ENCODE measurements around the gene MRPL19. TPM values are rescaled to one million over a fixed set of nuclear protein-coding genes. Genes with fewer than 3 reads are reported as not detected.
A peak's percentile ranks its signal among the peaks of the same experiment; 100 is the strongest.

The MRPL19 gene
- total RNA-seq, 1 donor from 2014 or later: 57.0 TPM

GRCh38 chr2:75607400-75607798 is 39.2 kb upstream of the MRPL19 start:
- Histone ChIP-seq H3K4me3 (no peak overlapping the region), H3K9me3 (replicated peaks) (no peaks in the 10 kb centered on the region), H3K27ac (replicated peaks) (no peak overlapping the region), H3K27me3 (ENCODE audit: low read depth) (peaks cover 67% of the 10 kb centered on the region), H3K36me3 (no peaks in the 10 kb centered on the region), H3K4me1 (peaks cover 5% of the 10 kb centered on the region)
- TF ChIP-seq, protein P1, sequence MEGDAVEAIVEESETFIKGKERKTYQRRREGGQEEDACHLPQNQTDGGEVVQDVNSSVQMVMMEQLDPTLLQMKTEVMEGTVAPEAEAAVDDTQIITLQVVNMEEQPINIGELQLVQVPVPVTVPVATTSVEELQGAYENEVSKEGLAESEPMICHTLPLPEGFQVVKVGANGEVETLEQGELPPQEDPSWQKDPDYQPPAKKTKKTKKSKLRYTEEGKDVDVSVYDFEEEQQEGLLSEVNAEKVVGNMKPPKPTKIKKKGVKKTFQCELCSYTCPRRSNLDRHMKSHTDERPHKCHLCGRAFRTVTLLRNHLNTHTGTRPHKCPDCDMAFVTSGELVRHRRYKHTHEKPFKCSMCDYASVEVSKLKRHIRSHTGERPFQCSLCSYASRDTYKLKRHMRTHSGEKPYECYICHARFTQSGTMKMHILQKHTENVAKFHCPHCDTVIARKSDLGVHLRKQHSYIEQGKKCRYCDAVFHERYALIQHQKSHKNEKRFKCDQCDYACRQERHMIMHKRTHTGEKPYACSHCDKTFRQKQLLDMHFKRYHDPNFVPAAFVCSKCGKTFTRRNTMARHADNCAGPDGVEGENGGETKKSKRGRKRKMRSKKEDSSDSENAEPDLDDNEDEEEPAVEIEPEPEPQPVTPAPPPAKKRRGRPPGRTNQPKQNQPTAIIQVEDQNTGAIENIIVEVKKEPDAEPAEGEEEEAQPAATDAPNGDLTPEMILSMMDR (IDR thresholded peaks at IDR 0.05; ENCODE audit: borderline replicate concordance): no peak
- no peak for DNase-seq
- intact Hi-C loops (cut with micrococcal nuclease): loop anchor here (5.0 kb wide), 1 partner anchor 140 kb away; no protein-coding TSS in a partner anchor

DNA sequence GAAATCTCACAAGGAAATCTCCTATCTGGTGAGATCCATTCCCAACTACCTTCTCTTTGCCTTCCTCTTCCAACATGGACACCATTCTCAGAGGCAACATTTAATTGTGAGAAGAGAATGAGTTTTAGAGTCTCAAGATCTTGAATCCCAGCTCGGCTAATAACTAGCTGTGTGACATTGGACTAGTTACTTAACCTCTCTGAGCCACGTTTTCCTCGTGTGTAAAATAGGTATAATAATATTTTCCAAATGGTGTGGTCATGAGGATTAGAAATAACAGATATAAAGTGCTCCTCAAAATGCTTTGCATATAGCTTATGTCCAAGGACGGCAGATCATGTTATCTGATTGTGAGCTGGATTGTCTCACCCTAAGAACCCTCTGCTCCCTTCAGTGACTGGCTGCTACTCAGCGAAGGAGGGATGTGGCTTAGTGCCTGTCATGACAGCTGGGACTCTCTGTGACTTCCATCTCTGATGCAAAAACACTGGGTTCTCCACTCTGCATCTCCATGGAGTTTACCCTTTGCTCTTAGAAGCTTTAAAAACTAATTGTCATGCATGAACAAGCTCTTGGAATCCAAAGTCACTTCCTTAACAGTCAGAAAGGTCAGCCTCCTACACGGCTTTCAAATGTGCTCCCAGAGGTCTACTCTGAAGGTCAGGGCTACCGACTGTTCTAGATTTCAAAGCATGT is 38.4 kb upstream of the MRPL19 start:
- Histone ChIP-seq H3K4me3 (no peak overlapping the region), H3K27me3 (ENCODE audit: low read depth) (peaks cover 67% of the 10 kb centered on the region), H3K36me3 (no peaks in the 10 kb centered on the region), H3K9me3 (replicated peaks) (no peaks in the 10 kb centered on the region), H3K4me1 (peaks cover 5% of the 10 kb centered on the region), H3K27ac (replicated peaks) (no peak overlapping the region)
- TF ChIP-seq, protein P1 (IDR thresholded peaks at IDR 0.05; ENCODE audit: borderline replicate concordance): no peak
- no peak for DNase-seq
- intact Hi-C loops (cut with micrococcal nuclease): loop anchor here (5.0 kb wide), 1 partner anchor 141 kb away; no protein-coding TSS in a partner anchor

DNA sequence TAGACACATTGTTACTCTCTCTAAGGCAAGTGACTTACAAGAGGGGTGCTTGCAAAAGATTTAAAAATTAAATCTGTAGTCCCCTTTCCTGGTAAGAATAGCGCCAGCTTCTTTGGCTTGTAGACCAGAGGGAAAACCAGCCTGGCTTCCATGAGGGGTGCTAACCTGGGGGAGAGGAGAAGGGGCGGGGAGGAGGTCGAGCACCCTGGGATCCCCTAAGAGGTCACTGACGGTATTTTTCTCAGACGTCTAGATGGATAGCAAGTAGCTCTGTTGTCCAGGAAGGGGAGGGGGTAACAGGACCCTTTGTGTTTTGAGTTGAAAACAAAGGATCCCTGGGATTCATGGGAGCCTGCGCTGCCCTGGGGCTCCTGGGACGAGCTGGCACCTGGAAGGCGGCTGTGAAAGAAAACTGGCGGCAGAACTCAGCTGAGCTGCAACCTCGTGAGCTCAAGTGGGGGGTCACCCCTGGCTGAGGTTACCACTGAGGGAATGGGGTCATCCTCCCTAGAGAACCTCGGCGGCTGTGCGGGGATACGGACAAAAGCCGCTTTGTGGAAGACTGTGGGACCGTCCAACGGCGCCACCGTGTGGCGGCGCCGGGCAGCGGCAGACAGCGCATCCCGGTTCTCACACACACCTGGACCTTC is 37.8 kb upstream of the MRPL19 start:
- Histone ChIP-seq H3K27me3 (ENCODE audit: low read depth) (peaks cover 67% of the 10 kb centered on the region), H3K36me3 (no peaks in the 10 kb centered on the region), H3K4me3 (peak overlapping the region; percentile 49), H3K9me3 (replicated peaks) (no peaks in the 10 kb centered on the region), H3K27ac (replicated peaks) (no peak overlapping the region), H3K4me1 (peaks cover 5% of the 10 kb centered on the region)
- peak; percentile 46 for DNase-seq
- intact Hi-C loops (cut with micrococcal nuclease): loop anchor here (5.0 kb wide), 1 partner anchor 142 kb away; no protein-coding TSS in a partner anchor
- TF ChIP-seq, protein P1 (IDR thresholded peaks at IDR 0.05; ENCODE audit: borderline replicate concordance): peak; percentile 95

- TF ChIP-seq, protein P1 (IDR thresholded peaks at IDR 0.05; ENCODE audit: borderline replicate concordance): peak; percentile 43
- Histone ChIP-seq H3K4me3 (no peak overlapping the region), H3K4me1 (peaks cover 5% of the 10 kb centered on the region), H3K9me3 (replicated peaks) (no peaks in the 10 kb centered on the region), H3K27me3 (ENCODE audit: low read depth) (peaks cover 65% of the 10 kb centered on the region), H3K36me3 (no peaks in the 10 kb centered on the region), H3K27ac (replicated peaks) (no peak overlapping the region)
- no peak for DNase-seq
- intact Hi-C loops (cut with micrococcal nuclease): loop anchor here (5.0 kb wide), 1 partner anchor 142 kb away; no protein-coding TSS in a partner anchor
These were observed 37.3 kb upstream of the MRPL19 start for GRCh38 chr2:75609334-75609689.

GRCh38 chr2:75609937-75610508 is 36.6 kb upstream of the MRPL19 start:
- Histone ChIP-seq H3K9me3 (replicated peaks) (no peaks in the 10 kb centered on the region), H3K27ac (replicated peaks) (no peak overlapping the region), H3K4me3 (no peak overlapping the region), H3K36me3 (no peaks in the 10 kb centered on the region), H3K4me1 (peaks cover 5% of the 10 kb centered on the region), H3K27me3 (ENCODE audit: low read depth) (peaks cover 58% of the 10 kb centered on the region)
- intact Hi-C loops (cut with micrococcal nuclease): loop anchor here (5.0 kb wide), 1 partner anchor 143 kb away; no protein-coding TSS in a partner anchor
- TF ChIP-seq, protein P1 (IDR thresholded peaks at IDR 0.05; ENCODE audit: borderline replicate concordance): no peak
- DNase-seq: no peak

Data from left ventricle myocardium inferior (tissue), 1 donor.